Activated CD8-positive, alpha-beta memory T cell treated with anti-CD3 and anti-CD28 coated beads, Interleukin-2, amount 50 U/mL, for 4 hours (primary cell): ENCODE data around the gene SLA2.
"Not testable (repeated sequence)": the region's sequence is repeated elsewhere in the genome, so short reads cannot be mapped to it uniquely, and the experiment has no call there.

ENCODE experiments used
- DNase-seq: peaks from one replicate; pipeline ENCODE4 v3.0.0-alpha.2; 2020

The SLA2 gene

DNA sequence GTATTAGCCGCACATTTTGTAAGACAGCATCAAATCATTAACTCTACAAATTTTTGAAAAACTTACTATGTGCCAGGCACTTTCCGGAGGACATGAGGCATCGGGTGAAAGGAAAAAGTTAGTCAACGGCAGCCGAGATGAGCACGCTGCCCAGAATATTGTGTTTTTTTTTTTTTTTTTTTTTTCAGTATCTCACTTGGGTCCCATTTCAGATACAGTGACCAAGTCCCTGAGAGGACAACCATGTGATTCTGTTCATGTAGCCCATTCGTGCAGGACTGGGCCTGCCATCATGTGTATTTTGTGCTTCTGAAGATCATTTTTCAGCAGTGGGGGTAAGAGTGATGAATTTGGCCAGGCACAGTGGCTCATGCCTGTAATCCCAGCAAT, 1.3 kb downstream of the SLA2 start:
- peak; percentile 60 for DNase-seq

DNA sequence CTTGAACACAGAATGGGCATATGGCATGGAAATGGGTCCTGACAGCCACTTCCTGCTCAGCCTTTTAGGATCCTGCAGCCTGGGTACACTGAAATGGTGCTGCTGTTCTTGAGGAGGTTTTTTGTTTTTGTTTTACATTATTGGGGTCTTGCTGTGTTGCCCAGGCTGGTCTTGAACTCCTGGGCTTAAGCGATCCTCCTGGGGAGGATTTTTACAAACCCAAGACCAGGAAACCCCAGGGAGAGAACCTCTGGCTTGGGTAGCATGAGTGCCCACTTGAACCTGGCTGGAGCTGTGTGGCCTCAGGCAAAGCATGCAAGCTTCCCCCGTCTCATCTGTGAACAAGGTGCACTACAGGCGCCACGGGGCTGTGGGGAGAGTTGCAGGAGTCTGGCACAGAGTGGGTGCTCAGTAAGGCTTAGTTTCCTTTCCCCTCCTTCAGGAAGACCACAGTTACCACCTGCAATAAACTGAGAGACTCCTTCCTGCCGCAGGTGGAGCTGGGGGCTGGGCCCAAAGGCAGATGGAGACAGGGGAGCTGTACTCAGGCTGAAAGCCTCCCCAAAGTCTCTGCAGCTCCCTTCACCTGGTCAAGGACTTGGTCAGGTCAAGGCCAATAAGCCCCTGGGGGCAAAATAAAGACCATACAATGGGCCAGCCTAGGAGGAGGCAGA, 1.8 kb downstream of the SLA2 start:
- peak; percentile 63 for DNase-seq

DNA sequence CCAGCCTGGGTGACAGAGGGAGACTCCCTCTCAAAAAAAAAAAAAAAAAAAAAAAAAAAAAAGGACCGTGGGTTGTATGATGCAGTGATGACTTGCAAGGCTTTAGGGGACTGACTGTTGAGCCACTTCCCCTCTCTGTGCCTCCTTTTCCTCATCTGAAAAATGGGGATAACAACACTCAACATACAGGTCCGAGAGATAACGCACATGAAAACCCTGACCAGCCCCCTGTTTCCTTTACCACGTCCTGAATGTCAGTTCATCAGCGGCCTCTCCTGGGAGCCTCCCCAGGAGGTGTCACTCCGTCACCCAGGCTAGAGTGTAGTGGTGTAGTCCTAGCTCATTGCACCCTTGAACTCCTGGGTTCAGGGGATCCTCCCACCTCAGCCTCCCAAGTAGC, 3.9 kb downstream of the SLA2 start:
- DNase-seq, result no peak

- DNase-seq, result no peak
Observed at GRCh38 chr20:36641506-36641843, 4.5 kb downstream of the SLA2 start.

DNA sequence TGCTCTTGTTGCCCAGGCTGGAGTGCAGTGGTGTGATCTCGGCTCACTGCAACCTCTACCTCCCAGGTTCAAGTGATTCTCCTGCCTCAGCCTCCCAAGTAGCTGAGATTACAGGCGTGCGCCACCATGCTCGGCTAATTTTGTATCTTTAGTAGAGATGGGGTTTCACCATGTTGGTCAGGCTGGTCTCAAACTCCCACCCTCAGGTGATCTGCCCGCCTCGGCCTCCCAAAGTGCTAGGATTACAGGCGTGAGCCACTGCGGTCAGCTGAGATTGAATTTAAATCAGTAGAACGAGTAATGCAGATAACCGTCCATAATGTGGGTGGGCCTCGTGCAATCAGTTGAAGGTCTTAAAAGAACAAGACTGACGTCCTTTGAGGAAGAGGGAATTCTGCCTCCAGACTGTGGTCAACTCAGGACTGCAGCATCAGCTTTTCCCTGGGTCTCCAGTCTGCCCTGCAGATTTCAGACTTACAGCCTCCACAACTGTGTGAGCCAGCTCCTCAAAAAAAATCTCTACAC, 7.1 kb downstream of the SLA2 start:
- not testable (repeated sequence) for DNase-seq

DNA sequence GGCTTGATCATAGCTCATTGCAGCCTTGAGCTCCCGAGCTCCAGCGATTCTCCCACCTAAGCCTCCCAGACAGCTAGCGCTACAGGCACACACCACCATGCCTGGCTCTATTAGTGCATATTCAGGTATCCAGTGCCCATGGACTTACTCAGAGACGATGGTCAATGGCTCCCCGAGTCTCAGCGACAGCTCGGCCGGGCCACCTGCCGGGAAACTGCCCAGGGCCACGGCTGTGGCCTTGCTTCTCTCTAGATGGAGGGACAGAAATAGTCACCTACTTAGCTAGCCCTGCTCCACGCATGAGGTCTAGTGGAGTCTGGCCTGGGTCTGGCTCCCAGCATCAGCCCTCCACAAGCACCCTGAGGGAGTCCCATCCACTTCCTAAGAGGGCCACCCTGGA, 11.7 kb downstream of the SLA2 start:
- no peak for DNase-seq

GRCh38 chr20:36633285-36633772, 12.7 kb downstream of the SLA2 start:
- DNase-seq, result no peak

DNA sequence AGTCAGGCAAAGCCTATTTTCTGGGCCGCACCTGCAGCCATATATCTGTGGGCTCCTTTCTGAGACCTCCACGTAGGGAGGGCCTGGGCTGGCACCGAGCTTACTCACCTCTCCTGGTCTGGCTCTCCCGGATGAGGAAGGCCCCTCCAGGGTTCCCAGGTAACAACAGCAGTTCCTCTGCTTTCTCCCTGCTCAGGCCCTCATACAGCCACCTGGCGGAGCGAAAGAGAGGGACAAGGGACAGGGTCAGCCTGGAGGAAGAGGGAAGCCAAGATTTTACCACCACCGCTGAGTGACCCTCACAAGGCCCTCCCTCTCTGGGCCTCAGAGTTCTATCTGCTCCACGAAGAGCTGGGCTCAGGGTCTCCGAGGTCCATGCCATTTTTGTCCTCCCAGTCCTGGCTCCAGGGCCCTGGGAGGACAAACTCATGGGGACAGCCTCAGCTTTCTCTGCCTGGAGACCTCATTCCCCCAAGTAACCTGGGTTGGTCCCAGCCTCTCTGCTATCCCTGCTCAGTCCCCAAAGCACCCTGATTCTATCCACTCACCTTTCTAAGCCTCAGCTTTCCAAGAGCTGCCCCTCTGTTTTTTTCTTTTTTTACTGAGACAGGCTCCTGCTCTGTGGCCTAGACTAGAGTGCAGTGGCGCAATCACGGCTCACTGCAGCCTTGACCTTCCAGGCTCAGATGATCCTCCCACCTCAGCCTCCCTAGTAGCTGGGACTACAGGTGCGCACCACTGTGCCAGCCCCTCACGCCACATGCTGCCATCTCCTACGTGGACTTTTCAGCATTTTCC, 13.3 kb downstream of the SLA2 start:
- DNase-seq, result no peak

- no peak for DNase-seq
Observed at GRCh38 chr20:36632147-36632486, 13.9 kb downstream of the SLA2 start.

- DNase-seq, result no peak
Observed at GRCh38 chr20:36631646-36632045, 14.3 kb downstream of the SLA2 start.

GRCh38 chr20:36629719-36630681, 16.0 kb downstream of the SLA2 start:
- peak; percentile 37 for DNase-seq

DNA sequence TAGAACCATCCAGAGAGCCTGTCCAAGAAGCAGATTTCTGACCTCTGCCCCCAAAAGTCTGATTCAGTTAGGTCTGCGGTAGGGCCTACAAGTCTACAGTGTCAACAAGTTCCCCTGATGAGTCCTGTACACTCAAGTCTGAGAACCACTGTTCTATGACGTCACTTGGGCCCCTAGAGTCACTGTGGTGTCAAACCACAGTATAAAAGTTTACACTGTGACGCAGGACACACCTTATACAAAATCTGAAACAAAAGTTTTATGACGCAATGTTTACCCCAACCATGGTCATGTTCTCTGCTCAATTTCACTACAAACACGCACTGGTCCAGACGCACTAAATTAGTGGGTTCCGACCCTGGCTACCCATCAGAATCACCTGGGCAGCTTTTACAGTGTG, 17.9 kb downstream of the SLA2 start:
- peak; percentile 34 for DNase-seq

- DNase-seq, result no peak
Observed at GRCh38 chr20:36624944-36625324, 21.1 kb downstream of the SLA2 start.

DNA sequence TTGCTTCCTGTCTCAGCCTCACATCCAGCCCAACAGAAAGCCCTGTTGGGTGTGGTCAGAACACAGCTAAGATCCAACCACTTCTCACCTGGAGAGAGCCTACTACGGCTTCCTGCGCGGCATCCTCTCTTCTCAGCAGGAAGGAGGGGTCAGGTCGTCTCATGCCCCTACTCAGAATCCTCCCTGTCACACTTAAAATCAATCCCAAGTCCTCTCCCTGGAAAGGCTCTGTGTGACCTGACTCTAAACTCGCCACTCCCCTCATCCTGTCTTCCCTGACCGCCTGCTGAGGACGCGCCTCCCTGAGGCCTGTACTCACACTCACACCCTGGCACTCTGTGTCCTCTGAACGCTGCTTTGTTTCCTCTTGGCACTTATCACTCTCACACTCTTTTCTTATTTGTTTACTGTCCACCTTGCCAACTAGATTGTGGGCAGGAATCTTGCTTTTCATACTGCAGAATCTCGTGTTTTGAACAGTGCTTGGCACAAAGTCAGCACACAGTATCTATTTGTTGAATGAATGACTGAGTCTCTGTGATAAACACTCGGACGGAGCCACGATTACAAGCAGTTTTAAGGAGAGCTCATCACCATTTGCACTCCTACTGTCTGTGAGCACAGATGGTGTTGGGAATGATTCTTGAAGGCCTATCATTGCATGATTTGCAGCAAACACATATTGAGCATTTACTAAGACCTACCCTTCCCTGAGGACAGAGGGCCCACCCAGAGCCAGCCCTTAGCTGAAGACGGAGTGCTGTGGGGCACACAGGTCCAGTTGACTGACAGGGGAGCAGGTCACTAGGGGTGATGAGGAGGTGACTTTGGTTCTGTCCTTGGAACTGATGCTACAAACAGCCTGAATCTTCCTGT, 21.7 kb downstream of the SLA2 start:
- DNase-seq, result no peak

DNA sequence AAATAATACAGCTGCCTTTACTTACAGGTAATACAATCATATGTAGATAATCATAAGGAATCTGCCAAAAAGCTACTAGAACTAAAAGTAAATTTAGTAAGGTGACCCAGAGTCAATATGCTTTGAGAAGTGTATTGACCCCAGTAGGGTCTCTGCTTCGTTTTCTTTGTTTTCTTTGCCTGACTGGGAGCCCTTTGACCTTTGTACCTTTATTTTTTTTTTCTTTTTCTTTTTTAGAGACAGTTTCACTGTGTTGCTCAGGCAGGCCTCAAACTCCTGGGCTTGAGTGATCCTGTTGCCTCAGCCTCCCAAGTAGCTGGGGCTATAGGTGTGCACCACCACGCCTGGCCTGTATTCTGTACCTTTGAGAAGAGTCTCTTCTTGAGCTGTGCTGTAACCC, 22.6 kb downstream of the SLA2 start:
- DNase-seq, result no peak

- DNase-seq, result no peak
Observed at GRCh38 chr20:36620917-36621316, 25.1 kb downstream of the SLA2 start.

DNA sequence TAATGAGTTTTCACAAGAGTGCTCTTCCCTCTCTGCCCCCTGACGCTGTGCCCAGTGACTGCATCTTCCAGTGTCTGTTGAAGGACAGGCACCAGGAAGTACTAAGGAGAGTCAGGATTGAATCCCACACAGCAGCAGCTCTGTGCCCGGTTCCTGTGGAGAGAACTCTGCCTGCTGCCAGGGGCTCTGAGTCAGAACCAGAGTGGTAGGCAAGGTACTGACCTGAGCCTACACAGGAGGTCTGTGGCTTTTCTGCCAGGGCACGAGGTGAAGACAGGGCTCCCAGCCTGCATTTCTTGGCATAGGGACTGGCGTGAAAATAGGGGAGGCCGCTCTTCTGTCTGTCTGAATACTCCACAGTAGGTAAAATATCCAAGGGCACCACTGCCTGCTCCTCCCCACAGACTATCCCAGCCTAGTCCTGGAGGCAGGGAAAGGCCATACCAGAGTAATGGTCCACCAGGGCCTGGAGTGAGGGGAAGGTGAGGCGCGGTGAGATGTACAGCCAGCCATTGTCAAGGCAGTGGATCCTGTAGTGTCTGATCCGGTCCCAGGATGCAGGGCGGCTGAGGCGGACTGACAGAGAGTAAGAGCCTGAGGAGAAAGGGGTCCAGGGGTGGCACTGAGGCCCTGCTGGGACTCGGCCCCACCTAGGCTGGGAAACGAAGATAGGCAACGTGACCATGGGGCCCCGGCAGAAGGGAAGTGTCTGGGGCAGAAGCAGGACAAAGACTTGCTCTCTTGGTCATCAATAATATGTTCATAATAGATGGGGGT, 31.0 kb downstream of the SLA2 start:
- DNase-seq, result no peak

DNA sequence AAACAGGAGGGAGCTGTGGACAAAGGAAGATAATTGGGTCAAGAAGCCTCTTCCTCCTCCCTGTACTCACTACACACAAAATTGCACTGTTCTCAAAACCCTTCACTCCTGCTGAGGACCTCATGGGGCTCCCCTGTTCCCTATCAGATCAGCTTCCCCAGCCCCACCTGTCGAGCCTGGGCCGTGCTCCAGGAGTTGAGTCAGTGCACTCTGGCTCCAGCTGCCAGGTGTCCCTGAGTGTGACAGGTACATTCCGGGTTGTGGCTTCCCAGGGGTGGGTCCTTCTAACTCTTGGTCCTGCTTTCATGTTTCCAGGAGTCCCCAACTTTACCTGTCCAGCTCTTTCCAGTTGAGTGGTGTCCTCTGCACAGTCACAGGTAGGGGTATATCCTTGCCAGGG, 32.0 kb downstream of the SLA2 start:
- no peak for DNase-seq

- no peak for DNase-seq
Observed at GRCh38 chr20:36611625-36612024, 34.4 kb downstream of the SLA2 start.

- not testable (repeated sequence) for DNase-seq
Observed at GRCh38 chr20:36608388-36608728, 37.6 kb downstream of the SLA2 start.

DNA sequence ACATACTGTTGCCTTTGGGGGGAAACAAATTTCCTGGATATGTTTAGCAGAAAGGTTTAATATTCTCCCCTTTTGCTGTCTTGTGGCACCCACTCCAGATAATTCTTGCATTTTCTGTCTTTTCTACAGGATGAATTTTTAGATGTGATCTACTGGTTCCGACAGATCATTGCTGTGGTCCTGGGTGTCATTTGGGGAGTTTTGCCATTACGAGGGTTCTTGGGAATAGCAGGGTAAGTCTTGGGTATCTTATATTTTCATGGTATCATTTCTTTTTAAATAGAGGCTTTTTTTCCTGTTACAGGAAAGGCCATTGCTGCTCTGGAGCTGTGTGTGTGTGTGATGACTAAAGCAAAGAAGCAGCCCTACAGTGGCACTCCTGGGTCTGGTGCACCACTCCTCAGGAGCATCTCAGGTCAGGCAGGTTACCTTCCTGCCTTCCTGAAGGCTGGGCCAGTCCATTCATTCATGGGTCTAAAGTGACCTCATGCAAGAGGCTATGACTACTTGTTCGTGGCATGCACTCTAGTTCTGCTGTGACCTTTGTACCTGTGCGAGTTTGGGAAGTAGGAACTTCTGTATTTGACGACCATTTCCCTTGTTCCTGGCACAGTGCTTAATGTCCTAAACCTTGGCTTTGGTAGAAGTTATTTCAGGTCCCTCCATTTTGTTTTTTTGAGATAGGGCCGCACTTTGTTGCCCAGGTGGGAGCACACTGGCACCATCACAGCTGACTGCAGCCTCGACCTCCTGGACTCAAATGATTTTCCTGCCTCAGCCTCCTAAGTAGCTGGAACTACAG, 38.2 kb downstream of the SLA2 start:
- no peak for DNase-seq
